OCI-M1 (cell line): ENCODE data around the gene RBM7.
A peak's percentile ranks its signal among the peaks of the same experiment; 100 is the strongest.

ENCODE experiments used
- DNase-seq: peaks from one replicate; lab custom pipeline; 2025; lab: John Stamatoyannopoulos, UW

Gene RBM7

DNA sequence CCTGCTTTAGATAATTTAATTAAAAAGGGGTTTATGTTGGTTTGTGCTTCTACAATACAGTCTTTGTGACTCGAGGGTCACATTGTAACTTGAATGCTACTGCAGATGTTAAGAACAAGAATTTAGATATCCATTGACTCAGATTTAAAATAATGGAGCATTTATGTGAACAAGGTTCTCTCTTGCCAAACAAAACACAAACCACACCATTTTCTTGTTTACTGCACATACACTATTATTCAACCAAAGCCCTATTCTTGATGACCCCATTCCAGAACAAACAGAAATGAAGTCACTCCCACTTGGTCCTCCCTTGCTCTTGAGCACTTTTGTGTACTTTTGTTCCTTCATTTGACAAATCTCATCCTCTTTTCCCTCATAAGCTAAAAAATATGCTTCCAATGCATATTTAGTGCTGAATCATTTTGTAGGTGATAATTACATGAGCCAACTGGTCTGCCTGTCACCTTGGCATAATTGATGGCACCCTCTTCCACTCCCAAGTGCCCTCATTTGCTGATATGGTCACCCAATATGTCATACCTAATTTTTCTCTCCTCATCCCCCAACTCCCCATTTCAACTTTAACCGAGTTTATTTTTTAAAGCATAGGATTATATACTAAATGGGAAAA, 3.0 kb upstream of the RBM7 start:
- DNase-seq: peak; percentile 27

DNA sequence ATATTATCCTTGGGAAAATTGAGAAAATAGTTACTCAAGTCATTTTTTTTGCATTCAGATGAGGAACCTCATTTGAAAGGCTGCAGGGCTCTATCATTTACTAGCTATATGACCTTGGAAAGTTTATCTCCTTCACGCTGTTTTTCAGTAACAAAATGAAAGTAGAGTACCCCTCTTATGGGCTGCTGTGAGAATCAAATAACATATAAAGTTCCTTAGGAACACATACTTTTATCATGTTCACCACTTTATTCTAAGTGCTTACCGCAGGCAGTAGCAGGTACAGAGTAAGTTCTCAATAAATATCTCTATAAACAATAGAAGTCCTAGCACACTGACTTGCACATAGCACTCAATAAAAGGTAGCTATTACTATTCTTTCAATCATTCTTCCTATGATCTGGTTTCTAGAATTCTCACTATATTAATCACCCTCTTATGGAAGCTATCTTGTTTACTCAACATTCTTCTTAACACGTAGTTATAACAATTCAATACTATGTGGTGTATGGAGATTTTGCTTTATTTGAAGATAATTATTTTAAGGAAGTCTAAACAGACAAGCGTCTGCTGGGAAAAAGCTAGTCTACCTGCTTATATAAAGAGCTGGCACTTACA, 2.1 kb upstream of the RBM7 start:
- DNase-seq: no peak

DNA sequence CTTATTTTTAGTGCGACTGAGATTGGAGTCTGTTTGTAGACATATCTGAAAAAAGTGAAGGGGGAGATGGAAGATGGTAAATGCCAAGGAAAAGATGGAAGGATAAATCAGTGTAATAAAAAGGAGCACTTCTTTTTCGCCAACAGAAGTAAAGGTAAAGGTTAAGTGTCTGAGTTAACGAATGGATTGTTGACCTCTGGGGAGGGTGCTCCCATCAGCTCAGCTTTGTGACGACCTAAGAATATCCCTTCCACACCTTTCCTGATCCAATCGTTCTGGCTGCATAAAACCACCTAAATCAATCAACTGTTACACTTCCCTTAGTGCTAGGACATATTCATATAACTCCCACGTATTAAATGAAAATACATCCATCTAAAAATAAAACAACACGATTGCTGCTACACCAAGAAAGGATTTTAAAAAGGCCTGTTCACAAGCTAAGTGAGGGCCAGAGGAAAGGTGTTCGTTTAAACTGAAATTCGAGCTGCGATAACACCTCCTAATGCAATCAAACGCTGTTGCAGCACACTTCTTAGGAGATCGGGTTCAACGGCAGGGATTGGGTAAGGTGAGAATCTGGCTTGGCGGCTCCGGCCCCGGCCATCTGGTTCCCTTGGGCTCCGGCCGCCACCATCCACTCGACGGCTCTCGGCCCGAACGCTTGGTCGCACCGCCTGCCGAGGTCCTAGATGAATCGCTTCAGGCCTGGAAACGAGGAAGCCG, 813 bp upstream of the RBM7 start:
- DNase-seq: peak; percentile 75

DNA sequence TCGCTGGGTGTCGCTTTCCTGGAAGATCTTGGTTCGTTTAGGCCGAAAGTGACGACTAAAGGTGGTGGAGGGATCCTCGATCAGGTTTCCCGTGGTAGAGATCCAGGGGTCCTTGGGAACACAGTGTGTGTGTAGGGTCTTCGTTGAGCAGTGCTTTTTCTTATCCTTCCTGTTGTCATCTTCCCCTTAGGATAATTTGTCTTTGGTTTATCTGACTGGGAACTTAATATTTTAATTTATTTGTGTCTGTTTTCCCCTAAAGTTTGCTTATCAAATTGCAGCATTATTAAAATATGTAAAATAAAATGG, 403 bp downstream of the RBM7 start:
- DNase-seq: no peak

GRCh38 chr11:114401311-114401710, 845 bp downstream of the RBM7 start:
- peak; percentile 56 for DNase-seq

- DNase-seq: no peak
Measured at GRCh38 chr11:114412946-114413345, 12.5 kb downstream of the RBM7 start.

GRCh38 chr11:114413958-114414357, 13.5 kb downstream of the RBM7 start:
- DNase-seq: no peak

GRCh38 chr11:114416441-114416961, 16.0 kb downstream of the RBM7 start:
- DNase-seq: peak; percentile 35

DNA sequence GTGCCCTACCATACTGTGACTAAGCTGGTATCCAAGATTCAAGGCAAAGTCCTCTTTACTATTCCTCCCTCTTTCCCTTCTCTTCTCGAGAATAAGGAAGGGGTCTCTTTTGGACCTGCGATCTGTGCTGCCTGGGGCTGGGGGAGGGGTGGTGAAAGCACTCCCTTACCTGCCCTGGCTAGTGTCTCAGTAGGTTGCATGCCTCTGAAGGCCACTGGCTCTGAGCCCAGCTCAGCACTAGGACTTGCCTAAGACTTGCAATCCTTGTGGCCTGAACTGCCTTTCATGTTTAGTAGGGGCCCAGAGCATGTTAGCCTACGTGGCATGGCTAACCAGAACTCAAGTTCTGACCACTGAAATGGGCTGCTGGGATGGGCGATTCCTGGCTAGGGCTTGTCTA, 25.8 kb downstream of the RBM7 start:
- no peak for DNase-seq

DNA sequence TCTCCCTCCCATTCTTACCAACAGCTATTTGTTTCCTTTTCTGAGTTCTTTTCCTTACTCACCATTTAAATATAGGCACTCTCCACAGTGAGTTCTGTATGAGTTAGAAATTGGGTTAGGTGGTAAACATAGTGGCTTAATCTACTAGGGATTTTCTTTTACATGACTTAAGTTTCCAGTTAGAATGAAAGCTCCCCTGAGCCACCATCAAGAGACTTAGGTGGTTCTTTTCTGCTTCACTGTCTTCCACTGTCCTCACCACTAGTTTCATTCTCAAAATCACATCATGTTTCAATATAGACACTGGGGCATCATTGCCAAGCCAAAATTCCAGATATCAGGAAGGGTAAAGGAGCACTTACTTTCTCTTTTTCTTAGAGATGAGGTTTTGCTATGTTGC, 29.8 kb downstream of the RBM7 start:
- DNase-seq: no peak

- no peak for DNase-seq
Measured at GRCh38 chr11:114432893-114433292, 32.4 kb downstream of the RBM7 start.

DNA sequence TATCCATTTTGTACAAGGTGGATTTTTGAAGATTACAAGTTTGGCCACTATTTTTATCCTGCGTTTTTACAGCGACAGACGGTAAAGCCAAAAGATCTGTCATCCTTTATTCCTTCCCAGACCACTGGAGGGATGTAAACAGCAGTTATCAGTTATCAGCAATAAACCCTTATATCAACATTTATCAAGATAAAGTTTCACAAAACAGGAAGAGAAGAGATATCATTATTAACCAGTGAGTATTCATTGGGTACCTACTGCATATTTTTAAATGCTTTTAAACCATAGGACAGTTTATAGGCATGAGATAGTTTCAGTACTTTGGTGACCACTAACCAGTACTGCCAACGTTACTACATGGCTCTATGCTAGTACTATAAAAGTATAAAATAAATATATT, 32.9 kb downstream of the RBM7 start:
- DNase-seq: no peak

GRCh38 chr11:114438303-114438702, 37.8 kb downstream of the RBM7 start:
- peak; percentile 45 for DNase-seq

GRCh38 chr11:114439229-114440120, 39.0 kb downstream of the RBM7 start, which contains the start of gene REXO2:
REXO2 (plus strand) TSS chr11:114439467; CDS start chr11:114439529, 62 bp downstream.
- DNase-seq: peak; percentile 99

GRCh38 chr11:114440121-114440860, 39.8 kb downstream of the RBM7 start:
- no peak for DNase-seq

GRCh38 chr11:114440971-114441763, 40.7 kb downstream of the RBM7 start:
- peak; percentile 64 for DNase-seq

- DNase-seq: peak; percentile 67
Measured at GRCh38 chr11:114441921-114442320, 41.5 kb downstream of the RBM7 start.

DNA sequence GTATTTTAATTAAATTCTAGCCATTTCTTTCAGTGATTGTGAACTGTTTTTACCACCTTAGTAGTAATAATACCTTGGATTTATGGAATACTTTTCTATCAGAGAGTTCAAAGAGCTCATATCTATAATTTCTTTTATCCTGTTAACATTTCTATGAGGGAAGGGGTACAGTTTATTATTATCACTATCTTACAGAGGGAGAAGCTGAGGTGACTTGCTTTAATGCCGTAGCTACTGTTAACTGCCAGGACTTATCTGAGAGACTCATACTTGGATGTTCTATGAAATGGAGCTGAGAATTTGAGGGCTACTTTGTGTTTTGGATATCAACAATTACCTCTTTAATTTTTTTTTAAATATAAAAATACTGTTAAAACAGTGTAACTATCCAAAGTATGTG, 42.1 kb downstream of the RBM7 start:
- peak; percentile 72 for DNase-seq

DNA sequence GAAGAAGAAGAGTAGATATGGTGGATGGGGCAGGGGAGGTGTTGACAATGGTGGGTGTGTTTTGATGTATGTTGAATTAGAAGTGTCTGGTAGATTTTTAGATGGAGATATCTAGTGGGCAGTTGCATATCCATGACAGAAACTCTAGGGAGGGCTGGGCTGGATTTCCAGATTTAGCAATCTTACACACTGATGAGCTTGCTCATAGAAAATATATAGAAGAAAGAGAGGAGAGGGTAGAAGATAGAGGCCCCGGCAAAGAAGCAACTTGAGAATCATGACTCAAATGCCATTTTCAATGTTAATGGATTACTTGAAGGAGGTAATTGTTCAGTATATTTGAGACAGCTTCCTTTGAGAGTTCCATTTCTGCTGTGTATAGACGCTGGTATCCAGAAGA, 47.0 kb downstream of the RBM7 start:
- peak; percentile 73 for DNase-seq

DNA sequence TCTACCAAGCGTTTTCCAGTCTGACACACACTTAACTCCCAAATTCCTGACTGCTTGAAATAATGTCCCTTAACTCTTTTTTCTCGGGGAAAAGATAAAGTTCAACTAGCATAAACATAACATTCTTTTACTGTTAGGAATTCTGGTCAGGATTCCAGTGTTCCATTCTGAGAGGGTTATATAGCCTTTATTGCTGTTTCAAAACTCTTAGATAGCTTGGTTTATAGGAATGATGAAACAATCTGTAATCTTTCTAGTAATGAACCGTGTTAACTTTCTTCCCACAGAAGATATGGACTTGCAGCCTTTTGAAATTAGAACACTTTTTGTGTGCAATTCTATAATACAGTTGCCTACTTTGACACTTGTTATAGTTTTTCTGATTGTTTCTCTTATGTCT, 47.4 kb downstream of the RBM7 start:
- DNase-seq: peak; percentile 92
